ENCODE results near the gene PPP2R2D. TPM values are rescaled to one million over a fixed set of nuclear protein-coding genes. Genes with fewer than 3 reads are reported as not detected.
A peak's percentile ranks its signal among the peaks of the same experiment; 100 is the strongest.

Gene PPP2R2D
- total and polyA plus RNA-seq, 2 experiments from 2014 or later = 43.5 to 45.0 TPM

GRCh38 chr10:131930150-131930549 is 29.3 kb downstream of the PPP2R2D start:
- H3K27ac ChIP-seq = no peak overlapping the region
- no peaks in the 10 kb centered on the region for H3K9me3 ChIP-seq (ENCODE audit: low read depth)
- H3K4me3 ChIP-seq = no peak overlapping the region
- H3K27me3 ChIP-seq = no peaks in the 10 kb centered on the region
- H3K4me1 ChIP-seq (ENCODE audit: low read depth) = peaks cover 35% of the 10 kb centered on the region
- TF ChIP-seq CTCF (IDR thresholded peaks at IDR 0.05; ENCODE audit: low read depth, low read length) = no peak
- H3K36me3 ChIP-seq = no peaks in the 10 kb centered on the region
- DNase-seq (ENCODE audit: low read depth in 1 of 2, low spot score in 1 of 2) = no peak

- no peak overlapping the region for H3K4me3 ChIP-seq
- no peaks in the 10 kb centered on the region for H3K9me3 ChIP-seq (ENCODE audit: low read depth)
- no peaks in the 10 kb centered on the region for H3K36me3 ChIP-seq
- H3K27ac ChIP-seq = no peak overlapping the region
- no peak for DNase-seq (ENCODE audit: low read depth in 1 of 2, low spot score in 1 of 2)
- TF ChIP-seq CTCF (IDR thresholded peaks at IDR 0.05; ENCODE audit: low read depth, low read length) = no peak
- H3K4me1 ChIP-seq (ENCODE audit: low read depth) = peaks cover 35% of the 10 kb centered on the region
- H3K27me3 ChIP-seq = no peaks in the 10 kb centered on the region
Observed at GRCh38 chr10:131930586-131931330, 29.9 kb downstream of the PPP2R2D start.

GRCh38 chr10:131931981-131932380 is 31.2 kb downstream of the PPP2R2D start:
- TF ChIP-seq CTCF (IDR thresholded peaks at IDR 0.05; ENCODE audit: low read depth, low read length) = no peak
- no peak for DNase-seq (ENCODE audit: low read depth in 1 of 2, low spot score in 1 of 2)
- peaks cover 35% of the 10 kb centered on the region for H3K4me1 ChIP-seq (ENCODE audit: low read depth)
- peak overlapping the region; percentile 16 for H3K27ac ChIP-seq
- H3K4me3 ChIP-seq = no peak overlapping the region
- no peaks in the 10 kb centered on the region for H3K27me3 ChIP-seq
- no peaks in the 10 kb centered on the region for H3K9me3 ChIP-seq (ENCODE audit: low read depth)
- no peaks in the 10 kb centered on the region for H3K36me3 ChIP-seq

- H3K4me3 ChIP-seq = no peak overlapping the region
- peaks cover 34% of the 10 kb centered on the region for H3K4me1 ChIP-seq (ENCODE audit: low read depth)
- peaks cover 5% of the 10 kb centered on the region for H3K36me3 ChIP-seq
- no peak for TF ChIP-seq CTCF (IDR thresholded peaks at IDR 0.05; ENCODE audit: low read depth, low read length)
- H3K27ac ChIP-seq = no peak overlapping the region
- no peaks in the 10 kb centered on the region for H3K27me3 ChIP-seq
- DNase-seq (ENCODE audit: low read depth in 1 of 2, low spot score in 1 of 2) = no peak
- H3K9me3 ChIP-seq (ENCODE audit: low read depth) = no peaks in the 10 kb centered on the region
Observed at GRCh38 chr10:131933016-131933695, 32.3 kb downstream of the PPP2R2D start.

GRCh38 chr10:131933696-131934086 is 32.9 kb downstream of the PPP2R2D start:
- TF ChIP-seq CTCF (IDR thresholded peaks at IDR 0.05; ENCODE audit: low read depth, low read length) = no peak
- no peaks in the 10 kb centered on the region for H3K27me3 ChIP-seq
- H3K9me3 ChIP-seq (ENCODE audit: low read depth) = no peaks in the 10 kb centered on the region
- peaks cover 6% of the 10 kb centered on the region for H3K36me3 ChIP-seq
- peaks cover 28% of the 10 kb centered on the region for H3K4me1 ChIP-seq (ENCODE audit: low read depth)
- no peak overlapping the region for H3K27ac ChIP-seq
- no peak overlapping the region for H3K4me3 ChIP-seq
- no peak for DNase-seq (ENCODE audit: low read depth in 1 of 2, low spot score in 1 of 2)

All from cardiac muscle cell (in vitro differentiated cells and primary cell).